ENCODE data around the gene MED1.
A peak's percentile ranks its signal among the peaks of the same experiment; 100 is the strongest.
"Not testable (repeated sequence)": the region's sequence is repeated elsewhere in the genome, so short reads cannot be mapped to it uniquely, and the experiment has no call there.

The MED1 gene

GRCh38 chr17:39464639-39465181 is 13.6 kb upstream of the MED1 start:
- not testable (repeated sequence) for H3K4me3 ChIP-seq (ENCODE audit: low read length); H3K27ac ChIP-seq (ENCODE audit: low read length); H3K27me3 ChIP-seq (ENCODE audit: control insufficient read depth, insufficient read depth, low read length); H3K9me3 ChIP-seq (ENCODE audit: control insufficient read depth, insufficient read depth, low read length); H3K4me1 ChIP-seq (ENCODE audit: control insufficient read depth, insufficient read depth, low read length); H3K36me3 ChIP-seq (ENCODE audit: control insufficient read depth, insufficient read depth, low read length); DNase-seq (ENCODE audit: low read depth, low spot score)
- WGBS (ENCODE audit: insufficient coverage, insufficient read length), result no CpG with 5 or more reads among the region's 11 CpGs

DNA sequence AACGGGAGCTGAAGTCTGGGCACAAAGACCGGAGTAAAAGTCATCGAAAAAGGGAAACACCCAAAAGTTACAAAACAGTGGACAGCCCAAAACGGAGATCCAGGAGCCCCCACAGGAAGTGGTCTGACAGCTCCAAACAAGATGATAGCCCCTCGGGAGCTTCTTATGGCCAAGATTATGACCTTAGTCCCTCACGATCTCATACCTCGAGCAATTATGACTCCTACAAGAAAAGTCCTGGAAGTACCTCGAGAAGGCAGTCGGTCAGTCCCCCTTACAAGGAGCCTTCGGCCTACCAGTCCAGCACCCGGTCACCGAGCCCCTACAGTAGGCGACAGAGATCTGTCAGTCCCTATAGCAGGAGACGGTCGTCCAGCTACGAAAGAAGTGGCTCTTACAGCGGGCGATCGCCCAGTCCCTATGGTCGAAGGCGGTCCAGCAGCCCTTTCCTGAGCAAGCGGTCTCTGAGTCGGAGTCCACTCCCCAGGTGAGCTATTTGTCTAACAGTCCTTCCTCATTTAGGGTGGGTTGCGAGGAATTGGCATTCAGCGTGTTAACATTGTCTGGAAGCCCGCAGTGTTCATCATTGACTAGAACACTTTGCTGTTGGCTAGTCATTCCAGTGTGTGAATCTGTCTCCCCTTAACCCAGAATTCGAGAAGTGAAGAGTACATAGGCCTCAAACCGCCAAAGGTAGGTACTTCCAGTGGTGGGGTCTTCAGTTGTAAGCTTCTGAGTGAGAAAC is 11.7 kb upstream of the MED1 start:
- Histone ChIP-seq H3K4me1 (ENCODE audit: control insufficient read depth, insufficient read depth, low read length) (no peaks in the 10 kb centered on the region), H3K27me3 (ENCODE audit: control insufficient read depth, insufficient read depth, low read length) (no peaks in the 10 kb centered on the region), H3K9me3 (ENCODE audit: control insufficient read depth, insufficient read depth, low read length) (no peaks in the 10 kb centered on the region), H3K27ac (ENCODE audit: low read length) (no peak overlapping the region), H3K4me3 (ENCODE audit: low read length) (peak overlapping the region; percentile 86; the same call in 1 of the 2 replicates), H3K36me3 (ENCODE audit: control insufficient read depth, insufficient read depth, low read length) (no peaks in the 10 kb centered on the region)
- no peak for DNase-seq (ENCODE audit: low read depth, low spot score)
- WGBS (ENCODE audit: insufficient coverage, insufficient read length), result no CpG with 5 or more reads among the region's 28 CpGs

GRCh38 chr17:39461926-39462569 is 11.0 kb upstream of the MED1 start:
- WGBS (ENCODE audit: insufficient coverage, insufficient read length), result no CpG with 5 or more reads among the region's 34 CpGs

DNA sequence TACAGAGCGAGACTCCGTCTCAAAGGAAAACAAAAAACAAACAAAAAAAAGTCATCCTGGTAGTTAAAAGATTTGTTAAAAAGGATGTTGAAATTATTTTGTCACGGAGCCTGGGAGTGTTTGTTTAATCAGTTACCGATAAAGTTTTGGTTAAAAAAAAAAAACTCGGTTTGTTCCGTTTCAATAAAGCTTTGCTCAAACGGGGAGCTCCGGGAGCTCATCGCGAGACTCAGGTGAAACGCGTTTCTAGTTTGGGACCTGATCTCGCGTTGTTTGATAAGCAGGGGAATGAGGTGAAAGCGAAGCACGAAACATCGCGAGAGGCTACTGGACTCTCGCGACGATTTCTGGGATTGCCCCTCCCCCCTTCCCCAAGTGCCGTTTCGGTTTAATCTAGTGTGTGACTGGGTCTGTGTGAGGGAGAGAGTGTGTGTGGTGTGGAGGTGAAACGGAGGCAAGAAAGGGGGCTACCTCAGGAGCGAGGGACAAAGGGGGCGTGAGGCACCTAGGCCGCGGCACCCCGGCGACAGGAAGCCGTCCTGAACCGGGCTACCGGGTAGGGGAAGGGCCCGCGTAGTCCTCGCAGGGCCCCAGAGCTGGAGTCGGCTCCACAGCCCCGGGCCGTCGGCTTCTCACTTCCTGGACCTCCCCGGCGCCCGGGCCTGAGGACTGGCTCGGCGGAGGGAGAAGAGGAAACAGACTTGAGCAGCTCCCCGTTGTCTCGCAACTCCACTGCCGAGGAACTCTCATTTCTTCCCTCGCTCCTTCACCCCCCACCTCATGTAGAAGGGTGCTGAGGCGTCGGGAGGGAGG is 10.3 kb upstream of the MED1 start, which contains the start of gene CDK12:
Gene CDK12, plus strand, starts transcription at position 374 of the 813 bp plus-strand sequence. CDS start 586 bp downstream, outside the sequence.
- no peaks in the 10 kb centered on the region for H3K36me3 ChIP-seq (ENCODE audit: control insufficient read depth, insufficient read depth, low read length)
- H3K27ac ChIP-seq (ENCODE audit: low read length), result no peak within 1 kb of the TSS
- peak; percentile 99 for DNase-seq (ENCODE audit: low read depth, low spot score)
- no peaks in the 10 kb centered on the region for H3K4me1 ChIP-seq (ENCODE audit: control insufficient read depth, insufficient read depth, low read length)
- H3K27me3 ChIP-seq (ENCODE audit: control insufficient read depth, insufficient read depth, low read length), result no peaks in the 10 kb centered on the region
- H3K4me3 ChIP-seq (ENCODE audit: low read length), result peak within 1 kb of the TSS; percentile 86
- whole genome bisulfite sequencing (ENCODE audit: insufficient coverage, insufficient read length), result 100% methylated on average over 1 of the region's 51 CpGs
- no peaks in the 10 kb centered on the region for H3K9me3 ChIP-seq (ENCODE audit: control insufficient read depth, insufficient read depth, low read length)

More at GRCh38 chr17:39461926-39462569, 11.0 kb upstream of the MED1 start:
- Histone ChIP-seq H3K4me3 (ENCODE audit: low read length) (peak overlapping the region; percentile 86; the same call in 1 of the 2 replicates), H3K36me3 (ENCODE audit: control insufficient read depth, insufficient read depth, low read length) (no peaks in the 10 kb centered on the region), H3K27me3 (ENCODE audit: control insufficient read depth, insufficient read depth, low read length) (no peaks in the 10 kb centered on the region), H3K4me1 (ENCODE audit: control insufficient read depth, insufficient read depth, low read length) (no peaks in the 10 kb centered on the region), H3K9me3 (ENCODE audit: control insufficient read depth, insufficient read depth, low read length) (no peaks in the 10 kb centered on the region), H3K27ac (ENCODE audit: low read length) (no peak overlapping the region)
- no peak for DNase-seq (ENCODE audit: low read depth, low spot score)

- Histone ChIP-seq H3K4me3 (ENCODE audit: low read length) (no peak overlapping the region), H3K27me3 (ENCODE audit: control insufficient read depth, insufficient read depth, low read length) (no peaks in the 10 kb centered on the region), H3K36me3 (ENCODE audit: control insufficient read depth, insufficient read depth, low read length) (no peaks in the 10 kb centered on the region), H3K9me3 (ENCODE audit: control insufficient read depth, insufficient read depth, low read length) (no peaks in the 10 kb centered on the region), H3K27ac (ENCODE audit: low read length) (no peak overlapping the region), H3K4me1 (ENCODE audit: control insufficient read depth, insufficient read depth, low read length) (no peaks in the 10 kb centered on the region)
- DNase-seq (ENCODE audit: low read depth, low spot score), result no peak
- no CpG with 5 or more reads among the region's 4 CpGs for WGBS (ENCODE audit: insufficient coverage, insufficient read length)
These were observed 4.9 kb upstream of the MED1 start for GRCh38 chr17:39455919-39456318.

GRCh38 chr17:39450051-39450450 is 1.0 kb downstream of the MED1 start:
- no peak for DNase-seq (ENCODE audit: low read depth, low spot score)
- WGBS (ENCODE audit: insufficient coverage, insufficient read length), result no CpG with 5 or more reads among the region's 13 CpGs
- Histone ChIP-seq H3K27me3 (ENCODE audit: control insufficient read depth, insufficient read depth, low read length) (no peaks in the 10 kb centered on the region), H3K4me3 (ENCODE audit: low read length) (peak overlapping the region; percentile 91; the same call in 1 of the 2 replicates), H3K4me1 (ENCODE audit: control insufficient read depth, insufficient read depth, low read length) (no peaks in the 10 kb centered on the region), H3K9me3 (ENCODE audit: control insufficient read depth, insufficient read depth, low read length) (no peaks in the 10 kb centered on the region), H3K27ac (ENCODE audit: low read length) (no peak overlapping the region), H3K36me3 (ENCODE audit: control insufficient read depth, insufficient read depth, low read length) (peaks cover 2% of the 10 kb centered on the region; the same call in 1 of the 2 replicates)

GRCh38 chr17:39447561-39447960 is 3.5 kb downstream of the MED1 start:
- Histone ChIP-seq H3K9me3 (ENCODE audit: control insufficient read depth, insufficient read depth, low read length) (no peaks in the 10 kb centered on the region), H3K27ac (ENCODE audit: low read length) (no peak overlapping the region), H3K4me3 (ENCODE audit: low read length) (no peak overlapping the region), H3K27me3 (ENCODE audit: control insufficient read depth, insufficient read depth, low read length) (no peaks in the 10 kb centered on the region), H3K4me1 (ENCODE audit: control insufficient read depth, insufficient read depth, low read length) (no peaks in the 10 kb centered on the region), H3K36me3 (ENCODE audit: control insufficient read depth, insufficient read depth, low read length) (peaks cover 2% of the 10 kb centered on the region; the same call in 1 of the 2 replicates)
- DNase-seq (ENCODE audit: low read depth, low spot score), result no peak
- 71% methylated on average over 1 of the region's 5 CpGs for WGBS (ENCODE audit: insufficient coverage, insufficient read length)

DNA sequence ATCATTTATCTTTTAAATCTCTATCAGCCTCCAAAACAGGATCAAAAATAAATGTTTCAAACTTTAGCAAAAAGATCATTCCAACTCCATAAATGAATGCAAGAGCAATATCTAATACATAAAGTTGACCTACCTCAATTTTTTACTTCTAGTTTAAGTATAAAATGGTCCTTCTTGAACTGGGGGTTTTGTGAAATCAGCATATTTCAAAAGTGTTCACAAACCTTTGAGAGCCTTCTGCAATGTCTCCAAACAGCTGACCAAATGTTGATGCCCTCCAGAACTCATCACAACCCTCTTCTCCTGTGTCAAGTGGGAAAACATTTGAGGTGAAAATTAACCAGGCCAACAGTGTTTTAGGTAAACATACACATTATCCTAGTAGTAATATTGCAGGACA is 7.7 kb downstream of the MED1 start:
- H3K27ac ChIP-seq (ENCODE audit: low read length), result no peak overlapping the region
- no peaks in the 10 kb centered on the region for H3K4me1 ChIP-seq (ENCODE audit: control insufficient read depth, insufficient read depth, low read length)
- no peak overlapping the region for H3K4me3 ChIP-seq (ENCODE audit: low read length)
- no peak for DNase-seq (ENCODE audit: low read depth, low spot score)
- peaks cover 5% of the 10 kb centered on the region; the same call in 1 of the 2 replicates for H3K36me3 ChIP-seq (ENCODE audit: control insufficient read depth, insufficient read depth, low read length)
- no peaks in the 10 kb centered on the region for H3K9me3 ChIP-seq (ENCODE audit: control insufficient read depth, insufficient read depth, low read length)
- H3K27me3 ChIP-seq (ENCODE audit: control insufficient read depth, insufficient read depth, low read length), result no peaks in the 10 kb centered on the region

- H3K36me3 ChIP-seq (ENCODE audit: control insufficient read depth, insufficient read depth, low read length); H3K4me3 ChIP-seq (ENCODE audit: low read length); DNase-seq (ENCODE audit: low read depth, low spot score); H3K27ac ChIP-seq (ENCODE audit: low read length); H3K4me1 ChIP-seq (ENCODE audit: control insufficient read depth, insufficient read depth, low read length); H3K27me3 ChIP-seq (ENCODE audit: control insufficient read depth, insufficient read depth, low read length); H3K9me3 ChIP-seq (ENCODE audit: control insufficient read depth, insufficient read depth, low read length): not testable (repeated sequence)
- WGBS (ENCODE audit: insufficient coverage, insufficient read length), result no CpG with 5 or more reads among the region's 2 CpGs
These were observed 11.2 kb downstream of the MED1 start for GRCh38 chr17:39439868-39440267.

DNA sequence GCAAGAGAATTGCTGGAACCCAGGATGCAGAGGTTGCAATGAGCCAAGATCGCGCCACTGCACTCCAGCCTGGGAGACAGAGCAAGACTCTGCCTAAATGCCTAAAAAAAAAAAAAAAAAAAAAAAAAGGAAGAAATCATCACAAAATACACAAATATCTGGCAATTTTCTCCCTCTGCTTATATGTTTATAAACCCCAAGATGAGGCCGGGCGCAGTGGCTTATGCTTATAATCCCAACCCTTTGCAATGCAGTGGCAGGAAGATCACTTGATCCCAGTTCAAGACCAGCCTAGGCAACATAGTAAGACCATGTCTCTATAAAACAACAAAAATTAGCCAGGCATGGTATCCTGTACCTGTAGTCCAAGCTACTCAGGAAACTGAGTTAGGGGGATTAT is 21.5 kb downstream of the MED1 start:
- no CpG with 5 or more reads among the region's 4 CpGs for WGBS (ENCODE audit: insufficient coverage, insufficient read length)
- peaks cover 22% of the 10 kb centered on the region for H3K36me3 ChIP-seq (ENCODE audit: control insufficient read depth, insufficient read depth, low read length)
- H3K27me3 ChIP-seq (ENCODE audit: control insufficient read depth, insufficient read depth, low read length), result no peaks in the 10 kb centered on the region

More for the DNA sequence above, 21.5 kb downstream of the MED1 start:
- Histone ChIP-seq H3K4me3 (ENCODE audit: low read length) (no peak overlapping the region), H3K4me1 (ENCODE audit: control insufficient read depth, insufficient read depth, low read length) (no peaks in the 10 kb centered on the region), H3K9me3 (ENCODE audit: control insufficient read depth, insufficient read depth, low read length) (no peaks in the 10 kb centered on the region), H3K27ac (ENCODE audit: low read length) (no peak overlapping the region)
- no peak for DNase-seq (ENCODE audit: low read depth, low spot score)

All from iPS DF 6.9 (cell line).